ACHN (cell line): Measurements from ENCODE around the gene CD300H.

Experiments used
- DNase-seq: peaks from one replicate; pipeline ENCODE4 v3.0.0-alpha.2; 2015
- in situ Hi-C: cut with HindIII; loops from 2 replicates; pipeline ENCODE4 v1.10.0; 2017; ENCODE audit warnings: low sequenced_read_pairs, low pct_ligation_motif_present, low pct_unique_long_range_greater_than_20kb

CD300H gene

GRCh38 chr17:74567397-74567796 lies at the start of gene CD300H:
CD300H (minus strand) TSS chr17:74567509.
- in situ Hi-C loops, result no loop called here
- no peak for DNase-seq

- in situ Hi-C loops, result no loop called here
- no peak for DNase-seq
Measured at GRCh38 chr17:74616696-74617095, 49.4 kb upstream of the CD300H start.

- DNase-seq, result no peak
Measured at GRCh38 chr17:74612046-74612445, 44.7 kb upstream of the CD300H start.

GRCh38 chr17:74610108-74610507 lies 42.8 kb upstream of the CD300H start:
- in situ Hi-C loops, result no loop called here
- no peak for DNase-seq

More at GRCh38 chr17:74612046-74612445, 44.7 kb upstream of the CD300H start:
- in situ Hi-C loops, result no loop called here

GRCh38 chr17:74608511-74608910 lies 41.2 kb upstream of the CD300H start:
- DNase-seq, result no peak
- in situ Hi-C loops, result no loop called here

- in situ Hi-C loops, result no loop called here
- DNase-seq, result no peak
Measured at GRCh38 chr17:74607221-74607620, 39.9 kb upstream of the CD300H start.

- in situ Hi-C loops, result no loop called here
- no peak for DNase-seq
Measured at GRCh38 chr17:74606050-74606449, 38.7 kb upstream of the CD300H start.

- in situ Hi-C loops, result no loop called here
- peak; percentile 74 for DNase-seq
Measured at GRCh38 chr17:74605361-74605760, 38.1 kb upstream of the CD300H start.

GRCh38 chr17:74604761-74605160 lies 37.5 kb upstream of the CD300H start:
- in situ Hi-C loops, result no loop called here
- DNase-seq, result no peak

- in situ Hi-C loops, result no loop called here
- peak; percentile 7 for DNase-seq
Measured at GRCh38 chr17:74604200-74604599, 36.9 kb upstream of the CD300H start.

GRCh38 chr17:74603746-74604145 lies 36.4 kb upstream of the CD300H start:
- in situ Hi-C loops, result no loop called here
- no peak for DNase-seq

- DNase-seq, result no peak
- in situ Hi-C loops, result no loop called here
Measured at GRCh38 chr17:74603037-74603635, 35.8 kb upstream of the CD300H start.

GRCh38 chr17:74601944-74602572 lies 34.7 kb upstream of the CD300H start:
- peak; percentile 59 for DNase-seq
- in situ Hi-C loops, result no loop called here

GRCh38 chr17:74599448-74599939 lies 32.2 kb upstream of the CD300H start:
- in situ Hi-C loops, result no loop called here
- no peak for DNase-seq

GRCh38 chr17:74599023-74599399 lies 31.7 kb upstream of the CD300H start:
- in situ Hi-C loops, result no loop called here
- no peak for DNase-seq

- DNase-seq, result no peak
- in situ Hi-C loops, result no loop called here
Measured at GRCh38 chr17:74598346-74599022, 31.2 kb upstream of the CD300H start.

- in situ Hi-C loops, result no loop called here
- no peak for DNase-seq
Measured at GRCh38 chr17:74597069-74597790, 29.9 kb upstream of the CD300H start.

- no peak for DNase-seq
- in situ Hi-C loops, result no loop called here
Measured at GRCh38 chr17:74595037-74595750, 27.9 kb upstream of the CD300H start.
